KG1 (cell line): Measurements from ENCODE around the gene ENPP5.
"Not testable (repeated sequence)": the region's sequence is repeated elsewhere in the genome, so short reads cannot be mapped to it uniquely, and the experiment has no call there.

Experiments used
- DNase-seq: peaks from one replicate; lab custom pipeline; 2025; lab: John Stamatoyannopoulos, UW

ENPP5 gene

GRCh38 chr6:46175446-46175845 is 4.7 kb upstream of the ENPP5 start:
- no peak for DNase-seq

GRCh38 chr6:46174904-46175303 is 4.1 kb upstream of the ENPP5 start:
- DNase-seq, result no peak

DNA sequence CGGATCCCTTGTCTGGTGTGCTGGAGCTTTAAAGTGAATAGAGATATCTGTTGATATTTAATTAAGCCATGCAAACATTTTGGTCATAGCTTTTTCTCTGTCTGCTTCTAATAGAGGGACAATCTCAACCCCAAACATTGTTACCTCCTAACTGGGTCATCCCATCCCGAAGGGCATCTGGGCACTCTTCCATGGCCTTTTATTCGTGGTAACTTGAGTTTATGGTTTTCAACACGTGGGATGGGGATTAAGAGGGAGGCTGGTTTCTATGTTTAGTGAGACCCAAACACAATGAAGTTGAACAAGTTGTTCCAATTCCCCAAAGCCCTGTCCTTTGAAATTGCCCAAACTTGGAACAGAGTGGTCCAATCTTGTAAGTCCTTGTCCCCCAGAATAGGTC is 1.4 kb upstream of the ENPP5 start:
- no peak for DNase-seq

- DNase-seq, result no peak
Observed at GRCh38 chr6:46160102-46160501, 10.7 kb downstream of the ENPP5 start.

GRCh38 chr6:46159229-46159628 is 11.6 kb downstream of the ENPP5 start:
- DNase-seq, result no peak

GRCh38 chr6:46156701-46157100 is 14.1 kb downstream of the ENPP5 start:
- no peak for DNase-seq

- DNase-seq, result not testable (repeated sequence)
Observed at GRCh38 chr6:46149066-46149465, 21.7 kb downstream of the ENPP5 start.

GRCh38 chr6:46144270-46144669 is 26.5 kb downstream of the ENPP5 start:
- DNase-seq, result no peak

DNA sequence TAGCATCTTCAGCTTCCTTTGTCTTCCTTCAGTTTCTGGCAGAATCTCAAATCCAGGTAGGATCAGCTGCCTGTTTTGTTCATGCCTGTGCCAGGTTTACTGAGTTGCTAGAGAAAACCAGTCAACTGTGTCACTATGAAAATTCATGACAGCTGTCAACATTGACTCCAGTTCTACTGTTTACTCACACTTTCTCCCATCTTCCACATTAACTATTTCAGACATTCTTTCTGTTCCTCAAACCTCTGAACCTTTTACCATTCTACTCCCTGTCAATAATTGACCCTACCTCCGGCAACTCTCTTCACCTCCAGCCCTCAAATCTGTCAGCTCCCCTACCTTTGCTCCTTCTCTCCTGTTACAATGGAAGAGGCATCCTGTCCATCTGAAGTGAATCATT is 32.5 kb downstream of the ENPP5 start:
- DNase-seq, result no peak

- DNase-seq, result no peak
Observed at GRCh38 chr6:46137387-46137786, 33.4 kb downstream of the ENPP5 start.

- DNase-seq, result no peak
Observed at GRCh38 chr6:46136831-46137230, 33.9 kb downstream of the ENPP5 start.

DNA sequence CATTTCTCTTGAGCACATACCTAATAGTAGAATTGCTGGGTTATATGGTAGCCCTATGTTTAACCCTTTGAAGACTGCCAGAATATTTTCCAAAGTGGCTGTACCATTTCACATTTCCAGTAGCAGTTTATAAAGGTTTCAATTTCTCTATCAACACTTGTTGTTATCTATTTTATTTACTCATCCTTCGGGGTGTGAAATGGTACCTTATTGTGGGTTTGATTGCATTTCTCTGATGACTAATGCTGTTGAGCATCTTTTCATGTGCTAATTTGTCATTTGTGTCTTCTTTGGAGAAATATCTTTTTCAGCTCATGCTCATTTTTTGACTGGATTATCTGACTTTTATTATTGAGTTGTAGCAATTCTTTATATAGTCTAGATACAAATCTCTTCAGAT is 35.6 kb downstream of the ENPP5 start:
- no peak for DNase-seq

- no peak for DNase-seq
Observed at GRCh38 chr6:46134216-46134615, 36.6 kb downstream of the ENPP5 start.

- DNase-seq, result not testable (repeated sequence)
Observed at GRCh38 chr6:46131291-46131690, 39.5 kb downstream of the ENPP5 start.

DNA sequence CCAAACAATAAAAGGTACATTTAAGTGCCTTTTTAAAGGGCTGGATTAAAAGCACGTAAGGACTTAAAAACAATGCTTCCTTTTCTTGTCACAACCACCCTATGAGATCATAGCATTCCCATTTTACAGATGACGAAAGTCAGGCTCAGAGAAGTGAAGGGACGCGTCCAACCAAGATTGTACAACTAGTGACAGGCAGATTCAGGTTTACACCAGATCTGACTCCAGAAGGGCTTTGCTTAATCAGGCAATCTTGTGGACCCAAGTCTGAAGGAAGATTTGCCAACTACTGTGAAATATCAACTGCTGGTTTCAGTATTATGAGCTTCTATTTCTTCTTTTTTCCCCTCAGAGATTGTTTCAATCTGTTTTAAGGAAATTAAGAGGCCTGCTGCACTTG is 40.1 kb downstream of the ENPP5 start:
- DNase-seq, result peak; percentile 2

GRCh38 chr6:46129629-46130511 is 40.9 kb downstream of the ENPP5 start, which contains the start of gene ENPP4:
TSS of gene ENPP4 (plus strand) at chr6:46129989. CDS start at chr6:46139584, 9,595 bp downstream.
- DNase-seq, result peak; percentile 97

DNA sequence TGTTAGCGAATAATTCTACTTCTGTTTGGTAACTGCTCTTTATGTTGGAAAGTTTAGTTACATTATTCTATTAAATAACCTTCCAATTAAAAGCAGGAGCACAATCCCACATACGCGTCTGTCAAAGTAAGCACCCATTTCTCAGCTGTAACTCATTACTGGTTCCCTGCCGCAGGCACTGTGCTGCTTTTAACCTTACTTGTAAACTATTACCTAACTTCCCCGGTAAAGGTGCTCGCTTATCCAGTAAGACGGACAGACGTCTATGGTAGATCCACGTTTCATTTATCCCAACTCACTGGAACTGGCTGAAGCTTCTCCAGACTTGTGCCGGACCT is 41.5 kb downstream of the ENPP5 start:
- DNase-seq, result peak; percentile 73

DNA sequence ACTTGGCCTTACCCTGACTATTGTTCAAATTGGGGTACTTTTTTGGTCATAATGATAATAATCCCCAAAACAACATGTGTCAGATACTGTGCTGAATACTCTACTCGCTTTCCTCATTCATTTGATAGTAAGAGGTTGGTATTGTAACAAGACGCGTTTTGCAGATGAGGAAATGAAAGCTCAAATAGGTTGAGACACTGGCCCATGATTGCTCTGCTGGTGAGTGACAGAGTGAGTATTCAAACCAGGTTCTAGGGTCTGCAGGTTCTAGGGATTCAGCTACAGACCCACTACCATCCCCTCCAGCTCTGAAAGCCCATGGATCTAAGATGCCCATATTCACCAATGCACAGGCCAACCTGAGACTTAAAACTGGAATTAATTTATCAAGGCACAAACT is 42.3 kb downstream of the ENPP5 start:
- no peak for DNase-seq

DNA sequence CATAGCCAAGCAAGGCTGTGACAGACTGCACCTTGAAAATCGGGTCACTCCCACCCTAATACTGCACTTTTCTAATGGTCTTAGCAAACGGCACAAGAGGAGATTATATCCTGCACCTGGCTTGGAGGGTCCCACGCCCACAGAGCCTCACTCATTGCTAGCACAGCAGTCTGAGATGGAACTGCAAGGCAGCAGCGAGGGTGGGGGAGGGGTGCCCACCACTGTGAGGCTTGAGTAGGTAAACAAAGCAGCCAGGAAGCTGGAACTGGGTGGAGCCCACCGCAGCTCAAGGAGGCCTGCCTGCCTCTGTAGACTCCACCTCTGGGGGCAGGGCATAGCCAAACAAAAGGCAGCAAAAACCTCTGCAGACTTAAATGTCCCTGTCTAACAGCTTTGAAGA is 51.1 kb downstream of the ENPP5 start:
- DNase-seq, result not testable (repeated sequence)

DNA sequence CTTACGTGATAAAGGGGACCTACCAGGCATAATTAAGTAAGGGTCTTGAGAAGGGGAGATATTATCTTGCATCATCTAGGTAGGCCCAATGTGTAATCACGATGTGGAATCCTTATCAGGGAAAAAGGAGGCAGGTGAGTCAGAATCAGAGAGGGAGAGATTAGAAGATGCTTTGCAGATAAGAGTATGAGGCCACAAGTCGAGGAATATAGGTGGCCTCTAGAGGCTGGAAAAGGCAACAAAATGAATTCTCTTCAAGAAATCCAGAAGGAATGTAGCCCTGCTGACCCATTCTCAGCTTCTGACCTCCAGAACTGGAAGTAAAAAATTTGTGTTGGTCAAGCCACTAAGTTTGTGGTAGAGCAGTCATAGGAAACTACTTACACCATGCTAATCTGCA is 51.9 kb downstream of the ENPP5 start:
- no peak for DNase-seq

DNA sequence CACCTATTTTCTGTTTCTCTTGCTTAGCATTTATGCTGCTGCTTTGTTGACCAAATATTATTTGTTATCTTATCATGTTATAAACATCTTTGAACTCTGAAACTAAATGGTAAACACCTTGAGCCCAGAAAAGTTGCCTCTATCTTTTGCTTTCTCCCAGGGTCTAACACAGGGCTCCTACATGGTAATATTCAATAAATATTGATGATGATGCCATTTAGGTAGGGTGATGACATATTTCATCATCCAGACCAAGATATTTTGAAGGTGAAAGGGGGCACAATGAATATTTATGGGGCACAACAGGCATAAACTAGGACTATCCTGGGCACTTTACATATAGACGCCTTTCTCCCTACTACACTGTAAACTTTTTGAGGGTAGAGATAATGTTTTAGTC is 52.6 kb downstream of the ENPP5 start:
- no peak for DNase-seq

- DNase-seq, result no peak
Observed at GRCh38 chr6:46116289-46116688, 54.5 kb downstream of the ENPP5 start.

DNA sequence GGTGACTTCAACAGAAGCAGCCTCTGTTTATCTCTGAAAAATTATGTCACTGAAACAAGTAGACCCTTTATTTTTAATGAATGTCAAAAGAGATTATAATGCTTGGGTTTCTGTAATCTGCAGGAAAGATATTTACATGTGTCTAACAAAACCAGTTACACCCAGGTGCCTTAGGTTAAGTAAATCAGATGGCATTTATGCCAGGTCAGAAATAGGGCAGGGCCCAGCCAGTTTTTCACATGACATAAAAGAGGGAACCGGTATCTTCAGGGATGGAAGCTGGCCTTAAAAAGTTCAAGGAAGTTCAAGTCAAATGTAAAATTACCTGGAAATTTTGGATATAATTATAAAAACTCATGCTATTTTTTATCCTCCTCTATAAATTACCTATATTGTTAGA is 55.1 kb downstream of the ENPP5 start:
- DNase-seq, result no peak

DNA sequence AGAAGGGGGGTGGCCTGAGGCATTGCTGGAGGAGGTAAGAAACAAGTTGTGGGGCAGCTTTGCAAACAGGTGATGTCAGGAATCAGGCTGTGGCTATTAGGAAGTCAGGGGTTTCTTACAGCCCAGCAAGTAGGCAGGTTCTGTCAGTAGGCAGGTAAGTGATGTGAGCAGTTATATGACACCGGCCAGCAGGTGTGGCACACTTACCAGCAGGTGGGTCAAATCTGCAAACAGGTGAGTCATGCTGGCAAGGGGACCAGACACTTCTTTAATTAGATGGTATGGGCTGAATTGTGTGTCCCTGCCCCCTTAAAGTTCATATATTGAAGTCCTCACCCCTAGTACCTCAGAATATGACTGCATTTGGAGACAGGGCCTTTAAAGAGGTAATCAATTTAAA is 57.4 kb downstream of the ENPP5 start:
- DNase-seq, result no peak
